K562 (cell line): ENCODE measurements around the gene TAC3. TPM values are rescaled to one million over a fixed set of nuclear protein-coding genes. Genes with fewer than 3 reads are reported as not detected.
"Not testable (repeated sequence)": the region's sequence is repeated elsewhere in the genome, so short reads cannot be mapped to it uniquely, and the experiment has no call there.

ENCODE experiments used
- ATAC-seq: fragments of 200-7000 bp; cut with Tn5 transposase; 3 replicates; pipeline ENCODE4 v1.9.1; 2020; ENCODE audit warnings: moderate library complexity
- BruUV-seq: library from RNA; stranded (reverse); fragments of 400-500 nt; replicated peaks from 2 replicates; lab custom pipeline; 2021; lab: Mats Ljungman, UMichigan
- CTCF ChIA-PET: fragments of 300-600 bp; formaldehyde crosslinking; extraction: SDS; loops from one replicate; lab custom pipeline; 2021; ENCODE audit warnings: low intra/inter-chr PET ratio; lab: Yijun Ruan, JAX
- POLR2A ChIA-PET: fragments of 300-600, 350-650 bp; sonication (Branson Sonifier 250); formaldehyde crosslinking; extraction: SDS; loops from one replicate; lab custom pipeline; 2021; ENCODE audit warnings: antibody characterized with exemption, inconsistent platforms; lab: Yijun Ruan, JAX
- DNase-seq, 4 experiments: peaks; one replicate each; pipeline versions ENCODE4 v3.0.0 to v3.0.0-alpha.2; 2011 to 2018; ENCODE audit warnings: low spot score in 3 of 4, mixed read lengths in 3 of 4; ENCODE audit errors: extremely low read depth in 1 of 4
- FAIRE-seq: peaks from 2 replicates; lab custom pipeline; 2011; peaks lifted over from hg19 to GRCh38; lab: Jason Lieb, UNC
- H2AFZ ChIP-seq: 2 replicates; pipeline ENCODE4 v1.6.0; 2011; ENCODE audit warnings: low read depth, low read length, control low read depth, inconsistent platforms
- H3K27ac ChIP-seq: fragments of 200-600 bp; 3 replicates; pipeline ENCODE4 v1.8.0; 2011; ENCODE audit warnings: low read depth, mild to moderate bottlenecking, control low read depth, inconsistent platforms, low read length, moderate library complexity, mixed read lengths; ENCODE audit errors: extremely low read depth
- H3K27me3 ChIP-seq, 2 experiments: fragments of 300-600 bp in 1 of 2; 2 replicates in 1 of 2; 3 replicates in 1 of 2; pipeline versions ENCODE4 v1.6.0 to v1.8.0; 2011; ENCODE audit warnings: inconsistent platforms in 2 of 2, low read length in 2 of 2, mild to moderate bottlenecking in 1 of 2, mixed read lengths in 1 of 2, moderate library complexity in 1 of 2; ENCODE audit not compliant: control insufficient read depth in 2 of 2, insufficient read depth in 2 of 2
- H3K36me3 ChIP-seq: fragments of 300-600 bp; 3 replicates; pipeline ENCODE4 v1.8.0; 2011; ENCODE audit warnings: mild to moderate bottlenecking, low read length, inconsistent platforms; ENCODE audit not compliant: control insufficient read depth, insufficient read depth
- H3K4me1 ChIP-seq, 2 experiments: fragments of 200-600 bp in 1 of 2; replicated peaks in 1 of 2; 2 replicates in 1 of 2; 3 replicates in 1 of 2; pipeline versions ENCODE4 v1.5.1 to v1.8.0; 2011; ENCODE audit warnings: inconsistent platforms in 2 of 2, low read length in 2 of 2, mild to moderate bottlenecking in 1 of 2, mixed read lengths in 1 of 2, moderate library complexity in 1 of 2; ENCODE audit not compliant: control insufficient read depth in 2 of 2, insufficient read depth in 2 of 2
- H3K4me2 ChIP-seq: 2 replicates; pipeline ENCODE4 v1.6.1; 2011; ENCODE audit warnings: low read length, control low read depth, inconsistent platforms, mixed read lengths; ENCODE audit not compliant: insufficient read depth
- H3K4me3 ChIP-seq: fragments of 200-600 bp; sonication (generic), shearing (Covaris generic); 2 replicates; pipeline ENCODE4 v1.5.1; 2016; ENCODE audit warnings: control low read depth, inconsistent platforms
- H3K79me2 ChIP-seq: fragments of 200-600 bp; 3 replicates; pipeline ENCODE4 v1.8.0; 2011; ENCODE audit warnings: low read length, inconsistent platforms; ENCODE audit not compliant: control insufficient read depth, insufficient read depth
- H3K9ac ChIP-seq, 2 experiments: 2 replicates each; pipeline versions ENCODE4 v1.6.0 to v1.6.1; 2011; ENCODE audit warnings: low read depth in 2 of 2, low read length in 2 of 2, control low read depth in 1 of 2, inconsistent platforms in 1 of 2, mild to moderate bottlenecking in 1 of 2, mixed read lengths in 1 of 2; ENCODE audit not compliant: insufficient read depth in 1 of 2
- H3K9me1 ChIP-seq: one replicate; pipeline ENCODE4 v1.6.0; 2011; ENCODE audit warnings: inconsistent platforms, mild to moderate bottlenecking, low read length, moderate library complexity; ENCODE audit not compliant: control insufficient read depth, insufficient read depth
- H3K9me3 ChIP-seq: replicated peaks from 2 replicates; pipeline ENCODE4 v1.5.1; 2011; ENCODE audit warnings: low read depth, low read length, inconsistent platforms; ENCODE audit not compliant: control insufficient read depth, insufficient read depth
- H4K20me1 ChIP-seq: replicated peaks from 2 replicates; pipeline ENCODE4 v1.6.1; 2011; ENCODE audit warnings: low read length, inconsistent platforms, mixed read lengths; ENCODE audit not compliant: control insufficient read depth, insufficient read depth
- COPS2 ChIP-seq: fragments of 450-650 bp; conservative IDR thresholded peaks from 2 replicates; pipeline ENCODE4 v1.6.1; 2016; ENCODE audit warnings: mild to moderate bottlenecking, moderate library complexity
- HDAC6 ChIP-seq: IDR thresholded peaks from 2 replicates; pipeline ENCODE4 v1.6.1; 2012; ENCODE audit warnings: low read depth, mild to moderate bottlenecking, control low read depth, inconsistent platforms, low read length, moderate library complexity
- NR2F6 ChIP-seq: fragments of 450-650 bp; formaldehyde crosslinking; IDR thresholded peaks from 2 replicates; pipeline ENCODE4 v1.4.0; 2020; ENCODE audit warnings: mild to moderate bottlenecking
- NRF1 ChIP-seq, 2 experiments: fragments of 450-650 bp; IDR thresholded peaks in 1 of 2; conservative IDR thresholded peaks in 1 of 2; 2 replicates each; pipeline ENCODE4 v1.6.1; 2014; ENCODE audit warnings: mild to moderate bottlenecking in 2 of 2
- SRSF9 ChIP-seq: fragments of 200-400 bp; formaldehyde crosslinking; IDR thresholded peaks from 2 replicates; pipeline ENCODE4 v1.6.1; 2017; ENCODE audit warnings: low read depth, low read length, borderline replicate concordance
- ZNF316 ChIP-seq: fragments of 450-650 bp; IDR thresholded peaks from 2 replicates; pipeline ENCODE4 v1.6.1; 2016
- WGBS: fragments of 100-300 bp; shearing (Covaris generic); methylation state at CpG from one replicate; pipeline ENCODE4 v1.1.6; 2016; ENCODE audit warnings: low coverage, mixed read lengths; ENCODE audit not compliant: insufficient coverage; ENCODE audit errors: missing lambda C conversion rate; 5-methylcytosine and 5-hydroxymethylcytosine counted together
- in situ Hi-C: fragments of 300-500 bp; cut with MboI; formaldehyde crosslinking; loops from 4 replicates; pipeline ENCODE4 v1.15.0; 2018; ENCODE audit warnings: inconsistent platforms, mixed read lengths
- intact Hi-C: fragments of 100-400 bp; cut with micrococcal nuclease; formaldehyde crosslinking; loops from 2 replicates; pipeline ENCODE4 v1.14.2; 2022
- polyA plus RNA-seq, 8 experiments: library from polyadenylated mRNA; depleted of rRNA in 4 of 8; stranded (reverse) in 5 of 8; unstranded in 3 of 8; fragments of >200 nt; fragmentation: Nextera tagmentation in 2 of 8; fragmentation: Illumina TruSeq in 1 of 8; extraction: Ambion mirVana in 2 of 8; extraction: Trizol in 1 of 8; gene quantifications; 2 replicates each; pipeline versions ENCODE4 v1.2.1 to v1.2.3, GENCODE V29; 2011 to 2014; ENCODE audit warnings: inconsistent platforms in 1 of 8, missing spikeins in 1 of 8
- total RNA-seq, 7 experiments: library from RNA; depleted of rRNA in 6 of 7; stranded (reverse); fragments of >200 nt in 6 of 7; fragmentation: Illumina TruSeq in 2 of 7; extraction: Trizol in 2 of 7; gene quantifications; 2 replicates each; pipeline versions ENCODE4 v1.2.1 to v1.2.3, GENCODE V29; 2011 to 2021; ENCODE audit warnings: low replicate concordance in 1 of 7
- TF ChIP-seq, protein P1 (sequence below): fragments of 250-450 bp; sonication (Bioruptor Pico); IDR thresholded peaks from 2 replicates; pipeline ENCODE4 v1.4.0; 2020; ENCODE audit warnings: borderline replicate concordance

Gene TAC3
- total and polyA plus RNA-seq, 9 of the 15 experiments (the other 6 are each of a cell fraction or from before 2014, with no cell fraction given) = 0.29 to 2.8 (median 1.4) TPM

DNA sequence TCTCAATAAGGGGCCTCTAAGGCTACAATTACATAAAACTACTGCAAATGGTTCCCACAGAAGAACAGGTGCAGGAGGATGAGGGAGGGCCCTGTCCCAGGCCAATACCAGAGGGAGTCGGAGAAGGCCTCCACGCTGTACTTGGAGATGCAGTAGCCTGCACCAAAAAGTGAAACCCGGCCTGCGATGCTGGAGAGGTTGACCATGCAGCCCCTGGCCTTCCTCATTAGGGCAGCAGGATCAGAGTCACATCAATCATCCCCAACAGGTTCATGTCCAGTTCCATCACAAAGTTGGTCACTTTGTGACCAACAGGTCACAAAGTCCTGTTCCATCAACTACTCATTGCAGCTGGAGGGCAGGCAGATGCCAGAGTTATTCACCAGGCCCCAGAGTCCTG lies 32.9 kb downstream of the TAC3 start:
- Histone ChIP-seq H3K4me3 (no peak overlapping the region), H3K36me3 (no peaks in the 10 kb centered on the region), H3K79me2 (no peaks in the 10 kb centered on the region), H3K9me1 (no peaks in the 10 kb centered on the region), H3K9me3 (no peaks in the 10 kb centered on the region), H4K20me1 (no peaks in the 10 kb centered on the region), H3K4me2 (no peak overlapping the region), H2AFZ (no peak overlapping the region), H3K27me3 (no peaks in the 10 kb centered on the region), H3K27ac (no peak overlapping the region), H3K9ac (no peak overlapping the region), H3K4me1 (peaks cover 10 to 21% of the 10 kb centered on the region in 2 experiments)
- no TSS peak for BruUV-seq
- WGBS = 53% methylated on average over 4 of the region's 4 CpGs
- FAIRE-seq = no peak
- TF ChIP-seq COPS2 (no peak), SRSF9 (no peak), ZNF316 (no peak), NR2F6 (CRISPR knock-in tag) (no peak), HDAC6 (no peak), NRF1 (conservative IDR thresholded peaks at IDR 0.05 in 1 of 2, IDR thresholded peaks at IDR 0.05 in 1 of 2) (no peak)
- TF ChIP-seq, protein P1, sequence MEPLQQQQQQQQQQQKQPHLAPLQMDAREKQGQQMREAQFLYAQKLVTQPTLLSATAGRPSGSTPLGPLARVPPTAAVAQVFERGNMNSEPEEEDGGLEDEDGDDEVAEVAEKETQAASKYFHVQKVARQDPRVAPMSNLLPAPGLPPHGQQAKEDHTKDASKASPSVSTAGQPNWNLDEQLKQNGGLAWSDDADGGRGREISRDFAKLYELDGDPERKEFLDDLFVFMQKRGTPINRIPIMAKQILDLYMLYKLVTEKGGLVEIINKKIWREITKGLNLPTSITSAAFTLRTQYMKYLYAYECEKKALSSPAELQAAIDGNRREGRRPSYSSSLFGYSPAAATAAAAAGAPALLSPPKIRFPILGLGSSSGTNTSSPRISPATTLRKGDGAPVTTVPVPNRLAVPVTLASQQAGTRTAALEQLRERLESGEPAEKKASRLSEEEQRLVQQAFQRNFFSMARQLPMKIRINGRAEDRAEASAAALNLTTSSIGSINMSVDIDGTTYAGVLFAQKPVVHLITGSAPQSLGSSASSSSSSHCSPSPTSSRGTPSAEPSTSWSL (CRISPR knock-in tag) = no peak
- ATAC-seq = no peak
- ChIA-PET CTCF (no interaction called here), POLR2A (no interaction called here)
- in situ Hi-C loops (no loop called here), intact Hi-C loops (no loop called here)
- peak in 1 of 4 experiments; percentile 1 for DNase-seq

GRCh38 chr12:56982578-56983236 lies 33.6 kb downstream of the TAC3 start:
- POLR2A ChIA-PET, CTCF ChIA-PET, H3K9me3 ChIP-seq, H3K27ac ChIP-seq, H3K36me3 ChIP-seq, H3K4me3 ChIP-seq, H3K9me1 ChIP-seq, H3K79me2 ChIP-seq, BruUV-seq, in situ Hi-C loops, H3K4me2 ChIP-seq, intact Hi-C loops, ATAC-seq, FAIRE-seq, H2AFZ ChIP-seq, H3K9ac ChIP-seq, H4K20me1 ChIP-seq, H3K27me3 ChIP-seq: not testable (repeated sequence)
- peak in 1 of 4 experiments; percentile 3 for DNase-seq
- peaks cover 8 to 16% of the 10 kb centered on the region in 2 experiments for H3K4me1 ChIP-seq
- 40% methylated on average over 1 of the region's 3 CpGs for WGBS
